ENCODE measurements around the gene SUGCT.

The SUGCT gene

GRCh38 chr7:40545739-40546138 is 410.9 kb downstream of the SUGCT start:
- TF ChIP-seq SIN3A (IDR thresholded peaks at IDR 0.05; ENCODE audit: borderline replicate concordance, insufficient read depth, low read length) (no peak), POLR2AphosphoS5 (IDR thresholded peaks at IDR 0.05; ENCODE audit: low read depth, low read length) (no peak), REST (IDR thresholded peaks at IDR 0.05; ENCODE audit: insufficient read depth in 1 of 2, low read depth in 2 of 2, low read length in 2 of 2) (no peak)

- TF ChIP-seq TAF1 (IDR thresholded peaks at IDR 0.05; ENCODE audit: borderline replicate concordance, insufficient read depth, low read length) (no peak), SIN3A (IDR thresholded peaks at IDR 0.05; ENCODE audit: borderline replicate concordance, insufficient read depth, low read length) (no peak), POLR2AphosphoS5 (IDR thresholded peaks at IDR 0.05; ENCODE audit: low read depth, low read length) (no peak), FOXP2 (optimal IDR thresholded peaks at IDR 0.05; ENCODE audit: borderline replicate concordance, extremely low read depth, extremely low read length, insufficient read depth) (no peak), REST (IDR thresholded peaks at IDR 0.05; ENCODE audit: insufficient read depth in 1 of 2, low read depth in 2 of 2, low read length in 2 of 2) (no peak)
Observed at GRCh38 chr7:40546616-40547501, 412.1 kb downstream of the SUGCT start.

GRCh38 chr7:40549372-40550039 is 414.7 kb downstream of the SUGCT start:
- TF ChIP-seq REST (IDR thresholded peaks at IDR 0.05; ENCODE audit: insufficient read depth in 1 of 2, low read depth in 2 of 2, low read length in 2 of 2) (no peak), FOXP2 (optimal IDR thresholded peaks at IDR 0.05; ENCODE audit: borderline replicate concordance, extremely low read depth, extremely low read length, insufficient read depth) (no peak), TAF1 (IDR thresholded peaks at IDR 0.05; ENCODE audit: borderline replicate concordance, insufficient read depth, low read length) (no peak), SIN3A (IDR thresholded peaks at IDR 0.05; ENCODE audit: borderline replicate concordance, insufficient read depth, low read length) (no peak), POLR2AphosphoS5 (IDR thresholded peaks at IDR 0.05; ENCODE audit: low read depth, low read length) (no peak)

GRCh38 chr7:40551685-40552576 is 417.1 kb downstream of the SUGCT start:
- no peak for TF ChIP-seq SIN3A (IDR thresholded peaks at IDR 0.05; ENCODE audit: borderline replicate concordance, insufficient read depth, low read length)
- TF ChIP-seq POLR2AphosphoS5 (IDR thresholded peaks at IDR 0.05; ENCODE audit: low read depth, low read length): no peak
- no peak for TF ChIP-seq REST (IDR thresholded peaks at IDR 0.05; ENCODE audit: insufficient read depth in 1 of 2, low read depth in 2 of 2, low read length in 2 of 2)
- TF ChIP-seq FOXP2 (optimal IDR thresholded peaks at IDR 0.05; ENCODE audit: borderline replicate concordance, extremely low read depth, extremely low read length, insufficient read depth): no peak
- no peak for TF ChIP-seq TAF1 (IDR thresholded peaks at IDR 0.05; ENCODE audit: borderline replicate concordance, insufficient read depth, low read length)
